KG1 (cell line): ENCODE results near the gene CPO.

ENCODE experiments used
- DNase-seq: peaks from one replicate; lab custom pipeline; 2025; lab: John Stamatoyannopoulos, UW

CPO gene

GRCh38 chr2:207015901-207016300, 76.6 kb downstream of the CPO start:
- DNase-seq, result no peak
